Body of pancreas (tissue), 4 donors: ENCODE results near the gene IARS2.

Experiments used
- POLR2A ChIP-seq, 3 donors: fragments of 450-650 bp; IDR thresholded peaks; one replicate each; pipeline ENCODE4 v1.6.1; 2016; ENCODE audit warnings: antibody characterized with exemption in 3 of 3, mild to moderate bottlenecking in 2 of 3
- TF ChIP-seq, protein P1 (sequence below), 7 experiments: fragments of 450-650 bp in 4 of 7; fragments of 200-600 bp in 3 of 7; sonication (generic) in 3 of 7; IDR thresholded peaks; one replicate each; pipeline ENCODE4 v1.5.1; 2016 to 2019; ENCODE audit warnings: antibody characterized with exemption in 7 of 7

- TF ChIP-seq POLR2A (IDR thresholded peaks at IDR 0.05), result no peak
- TF ChIP-seq, protein P1, sequence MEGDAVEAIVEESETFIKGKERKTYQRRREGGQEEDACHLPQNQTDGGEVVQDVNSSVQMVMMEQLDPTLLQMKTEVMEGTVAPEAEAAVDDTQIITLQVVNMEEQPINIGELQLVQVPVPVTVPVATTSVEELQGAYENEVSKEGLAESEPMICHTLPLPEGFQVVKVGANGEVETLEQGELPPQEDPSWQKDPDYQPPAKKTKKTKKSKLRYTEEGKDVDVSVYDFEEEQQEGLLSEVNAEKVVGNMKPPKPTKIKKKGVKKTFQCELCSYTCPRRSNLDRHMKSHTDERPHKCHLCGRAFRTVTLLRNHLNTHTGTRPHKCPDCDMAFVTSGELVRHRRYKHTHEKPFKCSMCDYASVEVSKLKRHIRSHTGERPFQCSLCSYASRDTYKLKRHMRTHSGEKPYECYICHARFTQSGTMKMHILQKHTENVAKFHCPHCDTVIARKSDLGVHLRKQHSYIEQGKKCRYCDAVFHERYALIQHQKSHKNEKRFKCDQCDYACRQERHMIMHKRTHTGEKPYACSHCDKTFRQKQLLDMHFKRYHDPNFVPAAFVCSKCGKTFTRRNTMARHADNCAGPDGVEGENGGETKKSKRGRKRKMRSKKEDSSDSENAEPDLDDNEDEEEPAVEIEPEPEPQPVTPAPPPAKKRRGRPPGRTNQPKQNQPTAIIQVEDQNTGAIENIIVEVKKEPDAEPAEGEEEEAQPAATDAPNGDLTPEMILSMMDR (IDR thresholded peaks at IDR 0.05), result no peak
Measured at GRCh38 chr1:220182656-220183055, 88.7 kb downstream of the IARS2 start.
